Endothelial cell of umbilical vein (primary cell): ENCODE data around the gene PPP6R1. TPM values are rescaled to one million over a fixed set of nuclear protein-coding genes. Genes with fewer than 3 reads are reported as not detected.

ENCODE experiments used
- BruUV-seq: library from RNA; stranded (reverse); fragments of 400-500 nt; replicated peaks from 2 replicates; lab custom pipeline; 2021; lab: Mats Ljungman, UMichigan
- CTCF ChIA-PET: fragments of 300-600, 350-600 bp; sonication (Branson Sonifier 250); formaldehyde crosslinking; loops from one replicate; lab custom pipeline; 2021; ENCODE audit warnings: antibody characterized with exemption, inconsistent platforms; lab: Charles Lee
- POLR2A ChIA-PET: fragments of 300-600, 350-600 bp; sonication (Branson Sonifier 250); formaldehyde crosslinking; loops from one replicate; lab custom pipeline; 2021; ENCODE audit warnings: antibody characterized with exemption, inconsistent platforms; lab: Charles Lee
- DNase-seq: peaks from one replicate; pipeline ENCODE4 v3.0.0-alpha.2; 2011; ENCODE audit warnings: low read depth, low spot score
- FAIRE-seq: peaks from 2 replicates; lab custom pipeline; 2011; peaks lifted over from hg19 to GRCh38; lab: Jason Lieb, UNC
- H2AFZ ChIP-seq: 2 replicates; pipeline ENCODE4 v1.6.0; 2012; ENCODE audit warnings: low read depth, low read length, control low read depth, inconsistent platforms
- H3K27ac ChIP-seq: 2 replicates; pipeline ENCODE4 v1.5.1; 2011; ENCODE audit warnings: low read depth, mild to moderate bottlenecking, control low read depth, low read length, moderate library complexity; ENCODE audit not compliant: insufficient read depth
- H3K27me3 ChIP-seq, 2 experiments: 2 replicates each; pipeline versions ENCODE4 v1.6.0 to v1.6.1; 2011; ENCODE audit warnings: low read length in 2 of 2, mixed read lengths in 1 of 2; ENCODE audit not compliant: control insufficient read depth in 2 of 2, insufficient read depth in 2 of 2
- H3K36me3 ChIP-seq, 2 experiments: 2 replicates in 1 of 2; 3 replicates in 1 of 2; pipeline ENCODE4 v1.5.1; 2011; ENCODE audit warnings: low read length in 2 of 2, mild to moderate bottlenecking in 1 of 2, moderate library complexity in 1 of 2; ENCODE audit not compliant: control insufficient read depth in 2 of 2, insufficient read depth in 2 of 2; ENCODE audit errors: extremely low read depth in 1 of 2
- H3K4me1 ChIP-seq: 3 replicates; pipeline ENCODE4 v1.5.1; 2011; ENCODE audit warnings: mild to moderate bottlenecking, low read length; ENCODE audit not compliant: control insufficient read depth, insufficient read depth; ENCODE audit errors: extremely low read depth
- H3K4me2 ChIP-seq: 2 replicates; pipeline ENCODE4 v1.6.1; 2011; ENCODE audit warnings: low read length, control low read depth, mixed read lengths; ENCODE audit not compliant: insufficient read depth
- H3K4me3 ChIP-seq, 3 experiments: fragments of 200-600 bp in 1 of 3; sonication (generic), shearing (Covaris generic) in 1 of 3; replicated peaks in 1 of 3; 2 replicates each; pipeline ENCODE4 v1.5.1; 2011 to 2016; ENCODE audit warnings: control low read depth in 3 of 3, low read length in 3 of 3, mild to moderate bottlenecking in 2 of 3, inconsistent platforms in 1 of 3, low read depth in 1 of 3, moderate library complexity in 1 of 3; ENCODE audit not compliant: insufficient read depth in 1 of 3
- H3K79me2 ChIP-seq: 2 replicates; pipeline ENCODE4 v1.6.0; 2012; ENCODE audit warnings: low read length, inconsistent platforms; ENCODE audit not compliant: control insufficient read depth, insufficient read depth
- H3K9ac ChIP-seq: replicated peaks from 2 replicates; pipeline ENCODE3; 2011; ENCODE audit warnings: low read length, control low read depth; ENCODE audit not compliant: insufficient read depth; ENCODE audit errors: extremely low read depth
- H3K9me1 ChIP-seq: replicated peaks from 3 replicates; pipeline ENCODE4 v1.6.0; 2011; ENCODE audit warnings: mild to moderate bottlenecking, low read length; ENCODE audit not compliant: control insufficient read depth, insufficient read depth; ENCODE audit errors: extremely low read depth
- H3K9me3 ChIP-seq: replicated peaks from 2 replicates; pipeline ENCODE4 v1.5.1; 2012; ENCODE audit warnings: low read length, inconsistent platforms; ENCODE audit not compliant: control insufficient read depth, insufficient read depth
- H4K20me1 ChIP-seq: replicated peaks from 2 replicates; pipeline ENCODE3; 2011; ENCODE audit warnings: mild to moderate bottlenecking, low read length; ENCODE audit not compliant: control insufficient read depth, insufficient read depth; ENCODE audit errors: extremely low read depth
- EZH2 ChIP-seq: IDR thresholded peaks from 2 replicates; pipeline ENCODE4 v1.6.1; 2012; ENCODE audit warnings: borderline replicate concordance, low read depth, mild to moderate bottlenecking, moderate library complexity, low read length, inconsistent platforms; ENCODE audit not compliant: severe bottlenecking
- FOS ChIP-seq: IDR thresholded peaks from 2 replicates; pipeline ENCODE4 v1.6.1; 2011; ENCODE audit warnings: mild to moderate bottlenecking, low read length, moderate library complexity, borderline replicate concordance; ENCODE audit not compliant: insufficient read depth
- GATA2 ChIP-seq: IDR thresholded peaks from 2 replicates; pipeline ENCODE4 v1.7.0; 2011; ENCODE audit warnings: low read depth, mild to moderate bottlenecking, moderate library complexity, mixed read lengths, low read length; ENCODE audit not compliant: insufficient read length, insufficient read depth
- JUN ChIP-seq: IDR thresholded peaks from 2 replicates; pipeline ENCODE4 v1.6.1; 2011; ENCODE audit warnings: borderline replicate concordance, low read depth; ENCODE audit not compliant: insufficient read length, insufficient read depth
- MAX ChIP-seq: IDR thresholded peaks from 2 replicates; pipeline ENCODE4 v1.6.1; 2011; ENCODE audit not compliant: insufficient read depth, insufficient read length
- MYC ChIP-seq: IDR thresholded peaks from one replicate; pipeline ENCODE4 v1.6.1; 2011; ENCODE audit warnings: mild to moderate bottlenecking, low read depth, low read length
- POLR2A ChIP-seq: IDR thresholded peaks from 2 replicates; pipeline ENCODE4 v1.6.1; 2012; ENCODE audit warnings: low read depth, mild to moderate bottlenecking, control low read depth, low read length
- POLR2AphosphoS5 ChIP-seq: IDR thresholded peaks from 2 replicates; pipeline ENCODE4 v1.6.1; 2012; ENCODE audit warnings: low read depth, mild to moderate bottlenecking, control low read depth, low read length, moderate library complexity; ENCODE audit not compliant: insufficient read depth
- dilution Hi-C: fragments of 300-500 bp; cut with MboI; formaldehyde crosslinking; loops from one replicate; pipeline ENCODE4 v1.15.0; 2019; ENCODE audit warnings: low sequenced_read_pairs; ENCODE audit not compliant: extremely low pct_ligation_motif_present
- intact Hi-C: fragments of 100-400 bp; cut with micrococcal nuclease; formaldehyde crosslinking; loops from one replicate; pipeline ENCODE4 v1.10.0; 2022
- polyA plus RNA-seq, 4 experiments: library from polyadenylated mRNA; depleted of rRNA in 3 of 4; stranded (reverse) in 3 of 4; unstranded in 1 of 4; fragments of >200 nt; gene quantifications; 2 replicates each; pipeline versions ENCODE4 v1.2.1 to v1.2.3, GENCODE V29; 2011 to 2012; ENCODE audit warnings: missing spikeins in 1 of 4
- total RNA-seq: library from RNA; stranded (reverse); gene quantifications from 2 replicates; pipeline ENCODE4 v1.2.3, GENCODE V29; 2021
- TF ChIP-seq, protein P1 (sequence below), 2 donors: IDR thresholded peaks; 1 replicate in 1 of 2; 2 replicates in 1 of 2; pipeline ENCODE4 v1.5.1; 2011; ENCODE audit warnings: low read length in 2 of 2, mild to moderate bottlenecking in 2 of 2, moderate library complexity in 2 of 2, control low read depth in 1 of 2, inconsistent platforms in 1 of 2, low read depth in 1 of 2; ENCODE audit not compliant: insufficient read depth in 1 of 2; ENCODE audit errors: extremely low read depth in 1 of 2

The PPP6R1 gene
- total and polyA plus RNA-seq, 2 donors (not counting 3 experiments of a cell fraction or from before 2014, with no cell fraction given): 35.7 to 71.8 TPM

GRCh38 chr19:55272142-55272541 lies 13.3 kb upstream of the PPP6R1 start:
- Histone ChIP-seq H2AFZ (no peak overlapping the region), H3K27ac (no peak overlapping the region), H3K4me3 (no peak overlapping the region), H3K79me2 (no peaks in the 10 kb centered on the region), H4K20me1 (no peaks in the 10 kb centered on the region), H3K27me3 (no peaks in the 10 kb centered on the region), H3K9me3 (no peaks in the 10 kb centered on the region), H3K36me3 (peaks cover 0 to 6% of the 10 kb centered on the region in 2 experiments), H3K4me1 (no peaks in the 10 kb centered on the region), H3K9ac (no peak overlapping the region), H3K9me1 (no peaks in the 10 kb centered on the region), H3K4me2 (no peak overlapping the region)
- intact Hi-C loops: no loop called here
- POLR2A ChIA-PET: no interaction called here
- TF ChIP-seq FOS (no peak), JUN (no peak), EZH2 (no peak), POLR2AphosphoS5 (no peak), POLR2A (no peak), MYC (no peak), MAX (no peak), GATA2 (no peak)
- TF ChIP-seq, protein P1, sequence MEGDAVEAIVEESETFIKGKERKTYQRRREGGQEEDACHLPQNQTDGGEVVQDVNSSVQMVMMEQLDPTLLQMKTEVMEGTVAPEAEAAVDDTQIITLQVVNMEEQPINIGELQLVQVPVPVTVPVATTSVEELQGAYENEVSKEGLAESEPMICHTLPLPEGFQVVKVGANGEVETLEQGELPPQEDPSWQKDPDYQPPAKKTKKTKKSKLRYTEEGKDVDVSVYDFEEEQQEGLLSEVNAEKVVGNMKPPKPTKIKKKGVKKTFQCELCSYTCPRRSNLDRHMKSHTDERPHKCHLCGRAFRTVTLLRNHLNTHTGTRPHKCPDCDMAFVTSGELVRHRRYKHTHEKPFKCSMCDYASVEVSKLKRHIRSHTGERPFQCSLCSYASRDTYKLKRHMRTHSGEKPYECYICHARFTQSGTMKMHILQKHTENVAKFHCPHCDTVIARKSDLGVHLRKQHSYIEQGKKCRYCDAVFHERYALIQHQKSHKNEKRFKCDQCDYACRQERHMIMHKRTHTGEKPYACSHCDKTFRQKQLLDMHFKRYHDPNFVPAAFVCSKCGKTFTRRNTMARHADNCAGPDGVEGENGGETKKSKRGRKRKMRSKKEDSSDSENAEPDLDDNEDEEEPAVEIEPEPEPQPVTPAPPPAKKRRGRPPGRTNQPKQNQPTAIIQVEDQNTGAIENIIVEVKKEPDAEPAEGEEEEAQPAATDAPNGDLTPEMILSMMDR (IDR thresholded peaks at IDR 0.05; ENCODE audit: extremely low read depth in 1 of 2, insufficient read depth in 1 of 2, low read depth in 1 of 2, low read length in 2 of 2): no peak
- dilution Hi-C loops: no loop called here
- FAIRE-seq (no peak), DNase-seq (no peak)
- CTCF ChIA-PET: no interaction called here
- no TSS peak for BruUV-seq
